Fibroblast of lung (primary cell): Measurements from ENCODE around the gene FLNB. TPM values are rescaled to one million over a fixed set of nuclear protein-coding genes. Genes with fewer than 3 reads are reported as not detected.
A peak's percentile ranks its signal among the peaks of the same experiment; 100 is the strongest.
"Not testable (repeated sequence)": the region's sequence is repeated elsewhere in the genome, so short reads cannot be mapped to it uniquely, and the experiment has no call there.

Experiments
- DNase-seq, 2 donors: peaks; one replicate each; pipeline versions ENCODE4 v3.0.0 to v3.0.0-alpha.2; 2010; ENCODE audit warnings: low read depth in 2 of 2
- H2AFZ ChIP-seq: 2 replicates; pipeline ENCODE4 v1.5.1; 2012; ENCODE audit warnings: low read length, control low read depth, inconsistent platforms
- H3K27ac ChIP-seq: 2 replicates; pipeline ENCODE4 v1.5.1; 2011; ENCODE audit warnings: low read length, control low read depth; ENCODE audit not compliant: insufficient read depth
- H3K27me3 ChIP-seq: 2 replicates; pipeline ENCODE4 v1.5.1; 2011; ENCODE audit warnings: mild to moderate bottlenecking, low read length; ENCODE audit not compliant: control insufficient read depth, insufficient read depth
- H3K36me3 ChIP-seq: 2 replicates; pipeline ENCODE4 v1.5.1; 2011; ENCODE audit warnings: low read length; ENCODE audit not compliant: control insufficient read depth, insufficient read depth
- H3K4me1 ChIP-seq: 2 replicates; pipeline ENCODE4 v1.5.1; 2011; ENCODE audit warnings: low read length; ENCODE audit not compliant: control insufficient read depth, insufficient read depth; ENCODE audit errors: extremely low read depth
- H3K4me2 ChIP-seq: 2 replicates; pipeline ENCODE4 v1.5.1; 2011; ENCODE audit warnings: low read length, control low read depth; ENCODE audit not compliant: insufficient read depth; ENCODE audit errors: extremely low read depth
- H3K4me3 ChIP-seq, 4 experiments: fragments of 200-600 bp in 1 of 4; sonication (generic) in 1 of 4; replicated peaks in 1 of 4; 2 replicates each; pipeline ENCODE4 v1.5.1; 2011 to 2016; ENCODE audit warnings: low read length in 4 of 4, low read depth in 3 of 4, mild to moderate bottlenecking in 3 of 4, control low read depth in 2 of 4, inconsistent platforms in 1 of 4, mixed read lengths in 1 of 4; ENCODE audit not compliant: insufficient read depth in 1 of 4; ENCODE audit errors: control extremely low read depth in 1 of 4
- H3K79me2 ChIP-seq: 2 replicates; pipeline ENCODE4 v1.5.1; 2012; ENCODE audit warnings: mild to moderate bottlenecking, low read length, inconsistent platforms; ENCODE audit not compliant: control insufficient read depth, insufficient read depth
- H3K9ac ChIP-seq: 2 replicates; pipeline ENCODE4 v1.5.1; 2011; ENCODE audit warnings: mild to moderate bottlenecking, low read length, control low read depth; ENCODE audit not compliant: insufficient read depth
- H3K9me3 ChIP-seq: 2 replicates; pipeline ENCODE4 v1.5.1; 2012; ENCODE audit warnings: low read depth, low read length; ENCODE audit not compliant: control insufficient read depth, insufficient read depth
- H4K20me1 ChIP-seq: 2 replicates; pipeline ENCODE4 v1.5.1; 2011; ENCODE audit warnings: low read length; ENCODE audit not compliant: control insufficient read depth, insufficient read depth; ENCODE audit errors: extremely low read depth
- CTCF ChIP-seq, 2 donors: IDR thresholded peaks in 1 of 2; conservative IDR thresholded peaks in 1 of 2; 1 replicate in 1 of 2; 2 replicates in 1 of 2; pipeline ENCODE4 v1.5.1; 2011 to 2012; ENCODE audit warnings: low read length in 2 of 2, control low read depth in 1 of 2, inconsistent platforms in 1 of 2, low read depth in 1 of 2, mild to moderate bottlenecking in 1 of 2
- EZH2 ChIP-seq: IDR thresholded peaks from 2 replicates; pipeline ENCODE4 v1.5.1; 2012; ENCODE audit warnings: low read length, control low read depth, mild to moderate bottlenecking; ENCODE audit errors: missing control alignments
- polyA plus RNA-seq, 2 donors: library from polyadenylated mRNA; depleted of rRNA in 1 of 2; stranded (reverse) in 1 of 2; unstranded in 1 of 2; fragments of >200 nt; gene quantifications; 2 replicates each; pipeline ENCODE4 v1.2.1, GENCODE V29; 2011 to 2012; ENCODE audit warnings: missing spikeins in 1 of 2
- total RNA-seq: library from RNA; depleted of rRNA; stranded (reverse); fragments of >200 nt; gene quantifications from 2 replicates; pipeline ENCODE4 v1.2.1, GENCODE V29; 2014

The FLNB gene
- total and polyA plus RNA-seq, 2 donors (not counting 1 experiment from before 2014, with no cell fraction given), result 81.7 to 105 TPM

- H3K9me3 ChIP-seq, result no peaks in the 10 kb centered on the region
- no peaks in the 10 kb centered on the region for H3K36me3 ChIP-seq
- H4K20me1 ChIP-seq, result no peaks in the 10 kb centered on the region
- H3K4me2 ChIP-seq, result peak overlapping the region; percentile 56
- peak; percentile 95 to 99 for DNase-seq
- TF ChIP-seq CTCF (conservative IDR thresholded peaks at IDR 0.05 in 1 of 2, IDR thresholded peaks at IDR 0.05 in 1 of 2; ENCODE audit: low read depth in 1 of 2, low read length in 2 of 2), result no peak
- TF ChIP-seq EZH2, result no peak
- peaks cover 76% of the 10 kb centered on the region for H3K79me2 ChIP-seq
- H3K27ac ChIP-seq, result peak overlapping the region; percentile 85
- H3K4me1 ChIP-seq, result peaks cover 42% of the 10 kb centered on the region
- H3K4me3 ChIP-seq, result no peak overlapping the region
- no peaks in the 10 kb centered on the region for H3K27me3 ChIP-seq
- H3K9ac ChIP-seq, result no peak overlapping the region
- no peak overlapping the region for H2AFZ ChIP-seq
Observed at GRCh38 chr3:58052373-58053273, 44.4 kb downstream of the FLNB start.

- Histone ChIP-seq H2AFZ (no peak overlapping the region), H3K9me3 (no peaks in the 10 kb centered on the region), H3K27me3 (no peaks in the 10 kb centered on the region), H4K20me1 (no peaks in the 10 kb centered on the region), H3K27ac (no peak overlapping the region), H3K36me3 (no peaks in the 10 kb centered on the region), H3K9ac (no peak overlapping the region), H3K4me1 (peaks cover 36% of the 10 kb centered on the region), H3K4me2 (no peak overlapping the region), H3K79me2 (peaks cover 68% of the 10 kb centered on the region), H3K4me3 (no peak overlapping the region)
- no peak for TF ChIP-seq EZH2
- no peak for TF ChIP-seq CTCF (conservative IDR thresholded peaks at IDR 0.05 in 1 of 2, IDR thresholded peaks at IDR 0.05 in 1 of 2; ENCODE audit: low read depth in 1 of 2, low read length in 2 of 2)
- DNase-seq, result no peak
Observed at GRCh38 chr3:58054652-58055051, 46.4 kb downstream of the FLNB start.

- no peak overlapping the region for H2AFZ ChIP-seq
- H3K79me2 ChIP-seq, result peaks cover 62% of the 10 kb centered on the region
- H3K36me3 ChIP-seq, result no peaks in the 10 kb centered on the region
- H3K4me2 ChIP-seq, result no peak overlapping the region
- no peak overlapping the region for H3K4me3 ChIP-seq
- H3K9me3 ChIP-seq, result no peaks in the 10 kb centered on the region
- TF ChIP-seq CTCF (conservative IDR thresholded peaks at IDR 0.05 in 1 of 2, IDR thresholded peaks at IDR 0.05 in 1 of 2; ENCODE audit: low read depth in 1 of 2, low read length in 2 of 2) (no peak), EZH2 (no peak)
- peak in 1 of 2 donors; percentile 77 for DNase-seq
- no peaks in the 10 kb centered on the region for H3K27me3 ChIP-seq
- no peak overlapping the region for H3K9ac ChIP-seq
- no peak overlapping the region for H3K27ac ChIP-seq
- no peaks in the 10 kb centered on the region for H4K20me1 ChIP-seq
- H3K4me1 ChIP-seq, result peaks cover 38% of the 10 kb centered on the region
Observed at GRCh38 chr3:58055314-58055713, 47.1 kb downstream of the FLNB start.

GRCh38 chr3:58055891-58056290 is 47.7 kb downstream of the FLNB start:
- not testable (repeated sequence) for DNase-seq, H3K9ac ChIP-seq, H3K4me2 ChIP-seq, H2AFZ ChIP-seq, H4K20me1 ChIP-seq, H3K27me3 ChIP-seq, H3K9me3 ChIP-seq, H3K27ac ChIP-seq, H3K4me3 ChIP-seq, H3K36me3 ChIP-seq
- Histone ChIP-seq H3K79me2 (peaks cover 61% of the 10 kb centered on the region), H3K4me1 (peaks cover 38% of the 10 kb centered on the region)
